GM12878 (cell line): Measurements from ENCODE around the gene MED22. TPM values are rescaled to one million over a fixed set of nuclear protein-coding genes. Genes with fewer than 3 reads are reported as not detected.

ENCODE experiments used
- DPF2 ChIP-seq: fragments of 450-650 bp; IDR thresholded peaks from 2 replicates; pipeline ENCODE4 v1.6.1; 2017; ENCODE audit warnings: mild to moderate bottlenecking
- EGR1 ChIP-seq, 2 experiments: IDR thresholded peaks; 1 replicate in 1 of 2; 2 replicates in 1 of 2; pipeline ENCODE4 v1.6.1; 2011 to 2012; ENCODE audit warnings: low read depth in 2 of 2, low read length in 2 of 2, borderline replicate concordance in 1 of 2, mild to moderate bottlenecking in 1 of 2, moderate library complexity in 1 of 2
- FOXK2 ChIP-seq: fragments of 450-650 bp; IDR thresholded peaks from 2 replicates; pipeline ENCODE4 v1.6.1; 2017; ENCODE audit warnings: mild to moderate bottlenecking, moderate library complexity
- FOXM1 ChIP-seq: IDR thresholded peaks from 2 replicates; pipeline ENCODE4 v1.6.1; 2012; ENCODE audit warnings: low read depth, mild to moderate bottlenecking, inconsistent platforms, low read length, moderate library complexity
- IKZF1 ChIP-seq: fragments of 450-650 bp; conservative IDR thresholded peaks from 2 replicates; pipeline ENCODE4 v1.6.1; 2017; ENCODE audit warnings: antibody characterized with exemption, mild to moderate bottlenecking
- JUNB ChIP-seq: IDR thresholded peaks from 2 replicates; pipeline ENCODE4 v1.6.1; 2016; ENCODE audit warnings: antibody characterized with exemption, mild to moderate bottlenecking
- NFXL1 ChIP-seq: fragments of 450-650 bp; IDR thresholded peaks from 2 replicates; pipeline ENCODE4 v1.6.1; 2017; ENCODE audit warnings: antibody characterized with exemption, mild to moderate bottlenecking, borderline replicate concordance
- POU2F2 ChIP-seq: IDR thresholded peaks from 3 replicates; pipeline ENCODE4 v1.6.1; 2011; ENCODE audit warnings: low read depth, mild to moderate bottlenecking, low read length, borderline replicate concordance
- RAD21 ChIP-seq: IDR thresholded peaks from 2 replicates; pipeline ENCODE4 v1.6.1; 2011; ENCODE audit warnings: mild to moderate bottlenecking, low read depth, low read length, moderate library complexity; ENCODE audit not compliant: insufficient read depth
- YY1 ChIP-seq: IDR thresholded peaks from 2 replicates; pipeline ENCODE4 v1.6.1; 2011; ENCODE audit warnings: low read depth, mild to moderate bottlenecking, low read length
- polyA plus RNA-seq, 11 experiments: library from polyadenylated mRNA; depleted of rRNA in 4 of 11; unstranded in 6 of 11; stranded (reverse) in 5 of 11; fragments of >200 nt; fragmentation: Nextera tagmentation in 4 of 11; fragmentation: Illumina TruSeq in 1 of 11; extraction: Ambion mirVana in 4 of 11; extraction: Trizol in 1 of 11; gene quantifications; 1 replicate in 1 of 11; 2 replicates in 10 of 11; pipeline versions ENCODE4 v1.2.1 to v1.2.3, GENCODE V29; 2011 to 2016; ENCODE audit warnings: inconsistent platforms in 2 of 11, missing spikeins in 2 of 11, low read depth in 1 of 11
- total RNA-seq, 4 experiments: library from RNA; depleted of rRNA in 3 of 4; stranded (reverse); fragments of >200 nt in 3 of 4; fragmentation: Illumina TruSeq in 1 of 4; extraction: Trizol in 1 of 4; gene quantifications; 2 replicates each; pipeline versions ENCODE4 v1.2.1 to v1.2.3, GENCODE V29; 2013 to 2021
- TF ChIP-seq, protein P1 (sequence below): fragments of 450-650 bp; IDR thresholded peaks from 2 replicates; pipeline ENCODE4 v1.6.1; 2018; ENCODE audit warnings: mild to moderate bottlenecking, low read depth, moderate library complexity; ENCODE audit not compliant: partially characterized antibody
- TF ChIP-seq, protein P2 (sequence below): fragments of 150-350 bp; IDR thresholded peaks from 2 replicates; pipeline ENCODE4 v1.6.1; 2016; ENCODE audit warnings: low read depth, low read length
- TF ChIP-seq, protein P3 (sequence below): fragments of 450-650 bp; formaldehyde crosslinking; IDR thresholded peaks from 2 replicates; pipeline ENCODE4 v1.5.0; 2022; ENCODE audit warnings: mild to moderate bottlenecking, missing genetic modification characterization
- TF ChIP-seq, protein P4 (sequence below): IDR thresholded peaks from 2 replicates; pipeline ENCODE4 v1.6.1; 2012; ENCODE audit warnings: low read depth, low read length, improper control_type of control experiment
- TF ChIP-seq, protein P5 (sequence below): IDR thresholded peaks from 2 replicates; pipeline ENCODE4 v1.6.1; 2012; ENCODE audit warnings: low read depth, low read length, improper control_type of control experiment
- TF ChIP-seq, protein P6 (sequence below): IDR thresholded peaks from 2 replicates; pipeline ENCODE4 v1.6.1; 2011; ENCODE audit warnings: low read depth, low read length, improper control_type of control experiment, borderline replicate concordance

Gene MED22
- total and polyA plus RNA-seq, 10 of the 15 experiments (the other 5 are each of a cell fraction or from before 2014, with no cell fraction given), result 1.4 to 42.1 (median 24.6) TPM

DNA sequence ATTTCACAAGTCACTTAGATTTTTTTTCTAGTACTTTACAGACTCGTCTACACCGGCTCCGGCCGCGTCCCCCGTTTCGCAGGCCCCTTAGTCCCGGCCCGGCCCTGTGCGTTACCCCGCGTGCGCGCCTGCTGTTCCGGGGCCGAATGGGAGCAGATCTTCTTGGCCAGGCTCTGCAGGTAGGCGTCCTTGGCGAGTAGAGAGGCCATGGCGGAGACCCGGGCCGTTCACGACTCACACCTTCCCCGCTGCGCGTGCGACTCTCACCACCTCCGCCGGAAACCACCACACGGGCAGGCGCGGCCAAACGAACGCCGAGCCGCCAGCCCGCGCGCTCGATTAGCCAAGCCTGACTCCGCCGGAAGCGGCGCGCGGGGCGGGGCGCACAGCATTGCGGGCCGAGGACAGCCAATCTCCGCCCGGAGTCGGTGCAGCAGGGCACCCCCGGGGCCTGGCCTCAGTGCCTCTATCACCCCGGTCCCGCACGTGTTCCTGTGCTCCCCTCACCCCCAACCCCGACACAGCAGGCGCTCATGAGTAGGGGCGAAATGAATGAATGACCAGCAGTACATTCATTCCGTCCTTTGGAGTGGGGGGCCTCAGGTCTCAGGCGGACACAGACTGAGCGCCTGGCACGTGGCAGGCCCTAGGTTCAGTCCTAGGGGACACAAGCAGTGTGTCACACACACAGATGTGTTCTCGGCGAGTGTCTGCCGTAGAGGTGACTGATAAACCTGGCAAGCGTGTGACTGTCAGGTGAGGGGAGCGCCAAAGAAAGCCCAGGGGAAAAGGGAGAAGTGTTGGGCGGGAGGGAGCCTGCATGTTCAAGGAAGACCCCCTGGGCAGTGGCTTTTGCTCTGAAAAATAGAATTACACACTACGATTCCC, 11.8 kb downstream of the MED22 start, which contains the start of gene SURF6 (continued):
- TF ChIP-seq, protein P1, sequence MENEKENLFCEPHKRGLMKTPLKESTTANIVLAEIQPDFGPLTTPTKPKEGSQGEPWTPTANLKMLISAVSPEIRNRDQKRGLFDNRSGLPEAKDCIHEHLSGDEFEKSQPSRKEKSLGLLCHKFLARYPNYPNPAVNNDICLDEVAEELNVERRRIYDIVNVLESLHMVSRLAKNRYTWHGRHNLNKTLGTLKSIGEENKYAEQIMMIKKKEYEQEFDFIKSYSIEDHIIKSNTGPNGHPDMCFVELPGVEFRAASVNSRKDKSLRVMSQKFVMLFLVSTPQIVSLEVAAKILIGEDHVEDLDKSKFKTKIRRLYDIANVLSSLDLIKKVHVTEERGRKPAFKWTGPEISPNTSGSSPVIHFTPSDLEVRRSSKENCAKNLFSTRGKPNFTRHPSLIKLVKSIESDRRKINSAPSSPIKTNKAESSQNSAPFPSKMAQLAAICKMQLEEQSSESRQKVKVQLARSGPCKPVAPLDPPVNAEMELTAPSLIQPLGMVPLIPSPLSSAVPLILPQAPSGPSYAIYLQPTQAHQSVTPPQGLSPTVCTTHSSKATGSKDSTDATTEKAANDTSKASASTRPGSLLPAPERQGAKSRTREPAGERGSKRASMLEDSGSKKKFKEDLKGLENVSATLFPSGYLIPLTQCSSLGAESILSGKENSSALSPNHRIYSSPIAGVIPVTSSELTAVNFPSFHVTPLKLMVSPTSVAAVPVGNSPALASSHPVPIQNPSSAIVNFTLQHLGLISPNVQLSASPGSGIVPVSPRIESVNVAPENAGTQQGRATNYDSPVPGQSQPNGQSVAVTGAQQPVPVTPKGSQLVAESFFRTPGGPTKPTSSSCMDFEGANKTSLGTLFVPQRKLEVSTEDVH, result peak; percentile 24
- TF ChIP-seq, protein P2, sequence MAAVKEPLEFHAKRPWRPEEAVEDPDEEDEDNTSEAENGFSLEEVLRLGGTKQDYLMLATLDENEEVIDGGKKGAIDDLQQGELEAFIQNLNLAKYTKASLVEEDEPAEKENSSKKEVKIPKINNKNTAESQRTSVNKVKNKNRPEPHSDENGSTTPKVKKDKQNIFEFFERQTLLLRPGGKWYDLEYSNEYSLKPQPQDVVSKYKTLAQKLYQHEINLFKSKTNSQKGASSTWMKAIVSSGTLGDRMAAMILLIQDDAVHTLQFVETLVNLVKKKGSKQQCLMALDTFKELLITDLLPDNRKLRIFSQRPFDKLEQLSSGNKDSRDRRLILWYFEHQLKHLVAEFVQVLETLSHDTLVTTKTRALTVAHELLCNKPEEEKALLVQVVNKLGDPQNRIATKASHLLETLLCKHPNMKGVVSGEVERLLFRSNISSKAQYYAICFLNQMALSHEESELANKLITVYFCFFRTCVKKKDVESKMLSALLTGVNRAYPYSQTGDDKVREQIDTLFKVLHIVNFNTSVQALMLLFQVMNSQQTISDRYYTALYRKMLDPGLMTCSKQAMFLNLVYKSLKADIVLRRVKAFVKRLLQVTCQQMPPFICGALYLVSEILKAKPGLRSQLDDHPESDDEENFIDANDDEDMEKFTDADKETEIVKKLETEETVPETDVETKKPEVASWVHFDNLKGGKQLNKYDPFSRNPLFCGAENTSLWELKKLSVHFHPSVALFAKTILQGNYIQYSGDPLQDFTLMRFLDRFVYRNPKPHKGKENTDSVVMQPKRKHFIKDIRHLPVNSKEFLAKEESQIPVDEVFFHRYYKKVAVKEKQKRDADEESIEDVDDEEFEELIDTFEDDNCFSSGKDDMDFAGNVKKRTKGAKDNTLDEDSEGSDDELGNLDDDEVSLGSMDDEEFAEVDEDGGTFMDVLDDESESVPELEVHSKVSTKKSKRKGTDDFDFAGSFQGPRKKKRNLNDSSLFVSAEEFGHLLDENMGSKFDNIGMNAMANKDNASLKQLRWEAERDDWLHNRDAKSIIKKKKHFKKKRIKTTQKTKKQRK, result peak; percentile 67
- TF ChIP-seq POU2F2, result peak; percentile 42; the same call in 2 of the 3 replicates
- TF ChIP-seq, protein P3, sequence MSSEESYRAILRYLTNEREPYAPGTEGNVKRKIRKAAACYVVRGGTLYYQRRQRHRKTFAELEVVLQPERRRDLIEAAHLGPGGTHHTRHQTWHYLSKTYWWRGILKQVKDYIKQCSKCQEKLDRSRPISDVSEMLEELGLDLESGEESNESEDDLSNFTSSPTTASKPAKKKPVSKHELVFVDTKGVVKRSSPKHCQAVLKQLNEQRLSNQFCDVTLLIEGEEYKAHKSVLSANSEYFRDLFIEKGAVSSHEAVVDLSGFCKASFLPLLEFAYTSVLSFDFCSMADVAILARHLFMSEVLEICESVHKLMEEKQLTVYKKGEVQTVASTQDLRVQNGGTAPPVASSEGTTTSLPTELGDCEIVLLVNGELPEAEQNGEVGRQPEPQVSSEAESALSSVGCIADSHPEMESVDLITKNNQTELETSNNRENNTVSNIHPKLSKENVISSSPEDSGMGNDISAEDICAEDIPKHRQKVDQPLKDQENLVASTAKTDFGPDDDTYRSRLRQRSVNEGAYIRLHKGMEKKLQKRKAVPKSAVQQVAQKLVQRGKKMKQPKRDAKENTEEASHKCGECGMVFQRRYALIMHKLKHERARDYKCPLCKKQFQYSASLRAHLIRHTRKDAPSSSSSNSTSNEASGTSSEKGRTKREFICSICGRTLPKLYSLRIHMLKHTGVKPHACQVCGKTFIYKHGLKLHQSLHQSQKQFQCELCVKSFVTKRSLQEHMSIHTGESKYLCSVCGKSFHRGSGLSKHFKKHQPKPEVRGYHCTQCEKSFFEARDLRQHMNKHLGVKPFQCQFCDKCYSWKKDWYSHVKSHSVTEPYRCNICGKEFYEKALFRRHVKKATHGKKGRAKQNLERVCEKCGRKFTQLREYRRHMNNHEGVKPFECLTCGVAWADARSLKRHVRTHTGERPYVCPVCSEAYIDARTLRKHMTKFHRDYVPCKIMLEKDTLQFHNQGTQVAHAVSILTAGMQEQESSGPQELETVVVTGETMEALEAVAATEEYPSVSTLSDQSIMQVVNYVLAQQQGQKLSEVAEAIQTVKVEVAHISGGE, result peak; percentile 42; the same call in 1 of the 2 replicates
- peak; percentile 80 for TF ChIP-seq FOXK2
- TF ChIP-seq JUNB, result no peak
- peak in 1 of 2 experiments; percentile 74; a peak in 1 of 3 replicates for TF ChIP-seq EGR1 (IDR thresholded peaks at IDR 0.05; ENCODE audit: borderline replicate concordance in 1 of 2, low read depth in 2 of 2, low read length in 2 of 2)
- no peak for TF ChIP-seq NFXL1
- TF ChIP-seq FOXM1, result no peak; the same call in 1 of the 2 replicates
- TF ChIP-seq RAD21, result no peak
- TF ChIP-seq, protein P4, sequence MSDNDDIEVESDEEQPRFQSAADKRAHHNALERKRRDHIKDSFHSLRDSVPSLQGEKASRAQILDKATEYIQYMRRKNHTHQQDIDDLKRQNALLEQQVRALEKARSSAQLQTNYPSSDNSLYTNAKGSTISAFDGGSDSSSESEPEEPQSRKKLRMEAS, result peak; percentile 94
- TF ChIP-seq IKZF1, result peak; percentile 87
- peak; percentile 75 for TF ChIP-seq DPF2
- TF ChIP-seq, protein P5, sequence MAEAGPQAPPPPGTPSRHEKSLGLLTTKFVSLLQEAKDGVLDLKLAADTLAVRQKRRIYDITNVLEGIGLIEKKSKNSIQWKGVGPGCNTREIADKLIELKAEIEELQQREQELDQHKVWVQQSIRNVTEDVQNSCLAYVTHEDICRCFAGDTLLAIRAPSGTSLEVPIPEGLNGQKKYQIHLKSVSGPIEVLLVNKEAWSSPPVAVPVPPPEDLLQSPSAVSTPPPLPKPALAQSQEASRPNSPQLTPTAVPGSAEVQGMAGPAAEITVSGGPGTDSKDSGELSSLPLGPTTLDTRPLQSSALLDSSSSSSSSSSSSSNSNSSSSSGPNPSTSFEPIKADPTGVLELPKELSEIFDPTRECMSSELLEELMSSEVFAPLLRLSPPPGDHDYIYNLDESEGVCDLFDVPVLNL, result no peak
- TF ChIP-seq, protein P6, sequence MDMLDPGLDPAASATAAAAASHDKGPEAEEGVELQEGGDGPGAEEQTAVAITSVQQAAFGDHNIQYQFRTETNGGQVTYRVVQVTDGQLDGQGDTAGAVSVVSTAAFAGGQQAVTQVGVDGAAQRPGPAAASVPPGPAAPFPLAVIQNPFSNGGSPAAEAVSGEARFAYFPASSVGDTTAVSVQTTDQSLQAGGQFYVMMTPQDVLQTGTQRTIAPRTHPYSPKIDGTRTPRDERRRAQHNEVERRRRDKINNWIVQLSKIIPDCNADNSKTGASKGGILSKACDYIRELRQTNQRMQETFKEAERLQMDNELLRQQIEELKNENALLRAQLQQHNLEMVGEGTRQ, result no peak
- peak; percentile 94 for TF ChIP-seq YY1
